Nucleus accumbens (tissue), 56 donors: ENCODE measurements around the gene GPR132.

Source experiments
- DNase-seq, 56 donors: peaks; one replicate each; lab custom pipeline; 2025; lab: John Stamatoyannopoulos, UW

The GPR132 gene

GRCh38 chr14:105026802-105027563, 38.2 kb downstream of the GPR132 start:
- no peak for DNase-seq

GRCh38 chr14:105026033-105026785, 39.0 kb downstream of the GPR132 start:
- no peak for DNase-seq

- DNase-seq: no peak
Observed at GRCh38 chr14:105025429-105025828, 39.8 kb downstream of the GPR132 start.

GRCh38 chr14:105023791-105024480, 41.3 kb downstream of the GPR132 start:
- DNase-seq: no peak

GRCh38 chr14:105023144-105023543, 42.1 kb downstream of the GPR132 start:
- DNase-seq: no peak

- DNase-seq: no peak
Observed at GRCh38 chr14:105022276-105022670, 43.0 kb downstream of the GPR132 start.

GRCh38 chr14:105021656-105022275, 43.5 kb downstream of the GPR132 start:
- peak in 25 of 56 donors; percentile 8 to 67 (median 48) for DNase-seq

- peak; percentile 68 to 99 (median 95) for DNase-seq
Observed at GRCh38 chr14:105020815-105021655, 44.2 kb downstream of the GPR132 start, which contains the start of gene CDCA4. CDCA4 (minus strand) TSS chr14:105021083; CDS start chr14:105011929, 9,154 bp downstream.

- DNase-seq: peak in 2 of 56 donors; percentile 26 to 27
Observed at GRCh38 chr14:105019861-105020814, 45.1 kb downstream of the GPR132 start.

- DNase-seq: no peak
Observed at GRCh38 chr14:105018414-105018813, 46.8 kb downstream of the GPR132 start.

GRCh38 chr14:105015905-105016304, 49.3 kb downstream of the GPR132 start:
- no peak for DNase-seq

GRCh38 chr14:105015242-105015641, 50.0 kb downstream of the GPR132 start:
- DNase-seq: no peak

- no peak for DNase-seq
Observed at GRCh38 chr14:105014631-105015030, 50.6 kb downstream of the GPR132 start.

- DNase-seq: no peak
Observed at GRCh38 chr14:105014032-105014431, 51.2 kb downstream of the GPR132 start.

- DNase-seq: peak in 10 of 56 donors; percentile 2 to 40 (median 20)
Observed at GRCh38 chr14:105013150-105013785, 52.0 kb downstream of the GPR132 start.

GRCh38 chr14:105012171-105012985, 52.9 kb downstream of the GPR132 start:
- peak in 1 of 56 donors; percentile 18 for DNase-seq
